ENCODE data around the gene OR5K2.

GRCh38 chr3:98513091-98513511 is 15.6 kb downstream of the OR5K2 start:
- TF ChIP-seq CTCF (IDR thresholded peaks at IDR 0.05), result no peak
- no peak for TF ChIP-seq SMAD3 (CRISPR knock-in tag; IDR thresholded peaks at IDR 0.05; ENCODE audit: borderline replicate concordance)
- TF ChIP-seq MAX (CRISPR knock-in tag; IDR thresholded peaks at IDR 0.05), result no peak

Measured in WTC11 (cell line).